H1 (cell line): ENCODE data around the gene CD81.

Source experiments
- CHD2 ChIP-seq: IDR thresholded peaks from 2 replicates; pipeline ENCODE4 v1.6.1; 2012; ENCODE audit warnings: low read length, improper control_type of control experiment
- CREB1 ChIP-seq: IDR thresholded peaks from 2 replicates; pipeline ENCODE4 v1.6.1; 2012; ENCODE audit warnings: inconsistent platforms
- EP300 ChIP-seq, 2 experiments: IDR thresholded peaks; 1 replicate in 1 of 2; 2 replicates in 1 of 2; pipeline ENCODE4 v1.6.1; 2011 to 2012; ENCODE audit warnings: low read depth in 2 of 2, low read length in 2 of 2, mild to moderate bottlenecking in 2 of 2, borderline replicate concordance in 1 of 2, inconsistent platforms in 1 of 2, moderate library complexity in 1 of 2
- MAFK ChIP-seq: IDR thresholded peaks from 2 replicates; pipeline ENCODE4 v1.6.1; 2012; ENCODE audit warnings: low read depth, mild to moderate bottlenecking, improper control_type of control experiment, low read length
- POLR2A ChIP-seq, 2 experiments: IDR thresholded peaks; 1 replicate in 1 of 2; 2 replicates in 1 of 2; pipeline ENCODE4 v1.6.1; 2011; ENCODE audit warnings: low read depth in 2 of 2, low read length in 2 of 2, mild to moderate bottlenecking in 2 of 2; ENCODE audit errors: control extremely low read depth in 1 of 2
- POU5F1 ChIP-seq: IDR thresholded peaks from 2 replicates; pipeline ENCODE4 v1.6.1; 2011; ENCODE audit warnings: low read depth, mild to moderate bottlenecking, low read length, moderate library complexity
- RAD21 ChIP-seq, 2 experiments: IDR thresholded peaks in 1 of 2; conservative IDR thresholded peaks in 1 of 2; 2 replicates each; pipeline ENCODE4 v1.6.1; 2011; ENCODE audit warnings: low read depth in 2 of 2, low read length in 2 of 2, improper control_type of control experiment in 1 of 2, inconsistent platforms in 1 of 2, mild to moderate bottlenecking in 1 of 2, moderate library complexity in 1 of 2
- SIN3A ChIP-seq, 2 experiments: IDR thresholded peaks in 1 of 2; conservative IDR thresholded peaks in 1 of 2; 2 replicates each; pipeline ENCODE4 v1.6.1; 2011 to 2012; ENCODE audit warnings: low read length in 2 of 2, improper control_type of control experiment in 1 of 2, low read depth in 1 of 2, mild to moderate bottlenecking in 1 of 2
- YY1 ChIP-seq: IDR thresholded peaks from 2 replicates; pipeline ENCODE4 v1.6.1; 2011; ENCODE audit warnings: low read depth, mild to moderate bottlenecking, low read length
- TF ChIP-seq, protein P1 (sequence below), 3 experiments: IDR thresholded peaks; 1 replicate in 2 of 3; 2 replicates in 1 of 3; pipeline versions ENCODE4 v1.5.1 to v1.6.1; 2011; ENCODE audit warnings: low read length in 3 of 3, mild to moderate bottlenecking in 3 of 3, inconsistent platforms in 2 of 3, low read depth in 1 of 3, moderate library complexity in 1 of 3; ENCODE audit not compliant: insufficient read depth in 1 of 3; ENCODE audit errors: control extremely low read depth in 1 of 3
- TF ChIP-seq, protein P2 (sequence below): IDR thresholded peaks from 2 replicates; pipeline ENCODE4 v1.6.1; 2011; ENCODE audit warnings: low read length, improper control_type of control experiment
- TF ChIP-seq, protein P3 (sequence below): IDR thresholded peaks from 2 replicates; pipeline ENCODE4 v1.6.1; 2011; ENCODE audit warnings: low read depth, mild to moderate bottlenecking, low read length; ENCODE audit not compliant: insufficient read depth

DNA sequence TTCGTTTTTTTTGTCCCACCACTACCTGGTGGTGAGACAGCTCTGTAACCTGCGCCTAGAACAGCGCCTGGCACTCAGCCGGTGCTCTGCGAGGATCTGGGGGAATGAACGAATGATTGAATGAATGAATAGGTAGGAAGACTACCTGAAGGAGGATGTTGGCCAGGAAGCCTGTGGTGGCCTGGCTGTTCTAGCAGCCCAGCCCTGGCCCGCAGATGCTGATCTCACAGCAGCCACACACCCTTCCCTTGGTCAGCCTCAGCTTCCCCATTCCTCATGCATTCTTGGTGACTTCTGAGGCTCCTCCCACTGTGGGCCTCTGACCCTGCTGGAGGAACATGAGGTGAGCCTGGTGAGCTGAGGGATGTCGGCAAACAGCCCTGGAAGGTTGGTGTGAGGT lies 63.5 kb downstream of the CD81 start:
- TF ChIP-seq, protein P1, sequence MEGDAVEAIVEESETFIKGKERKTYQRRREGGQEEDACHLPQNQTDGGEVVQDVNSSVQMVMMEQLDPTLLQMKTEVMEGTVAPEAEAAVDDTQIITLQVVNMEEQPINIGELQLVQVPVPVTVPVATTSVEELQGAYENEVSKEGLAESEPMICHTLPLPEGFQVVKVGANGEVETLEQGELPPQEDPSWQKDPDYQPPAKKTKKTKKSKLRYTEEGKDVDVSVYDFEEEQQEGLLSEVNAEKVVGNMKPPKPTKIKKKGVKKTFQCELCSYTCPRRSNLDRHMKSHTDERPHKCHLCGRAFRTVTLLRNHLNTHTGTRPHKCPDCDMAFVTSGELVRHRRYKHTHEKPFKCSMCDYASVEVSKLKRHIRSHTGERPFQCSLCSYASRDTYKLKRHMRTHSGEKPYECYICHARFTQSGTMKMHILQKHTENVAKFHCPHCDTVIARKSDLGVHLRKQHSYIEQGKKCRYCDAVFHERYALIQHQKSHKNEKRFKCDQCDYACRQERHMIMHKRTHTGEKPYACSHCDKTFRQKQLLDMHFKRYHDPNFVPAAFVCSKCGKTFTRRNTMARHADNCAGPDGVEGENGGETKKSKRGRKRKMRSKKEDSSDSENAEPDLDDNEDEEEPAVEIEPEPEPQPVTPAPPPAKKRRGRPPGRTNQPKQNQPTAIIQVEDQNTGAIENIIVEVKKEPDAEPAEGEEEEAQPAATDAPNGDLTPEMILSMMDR (IDR thresholded peaks at IDR 0.05; ENCODE audit: control extremely low read depth in 1 of 3, insufficient read depth in 1 of 3, low read depth in 1 of 3, low read length in 3 of 3), result no peak
- TF ChIP-seq SIN3A (conservative IDR thresholded peaks at IDR 0.05 in 1 of 2, IDR thresholded peaks at IDR 0.05 in 1 of 2; ENCODE audit: low read depth in 1 of 2, low read length in 2 of 2), result no peak
- TF ChIP-seq CHD2, result no peak
- TF ChIP-seq POLR2A (IDR thresholded peaks at IDR 0.05; ENCODE audit: control extremely low read depth in 1 of 2, low read depth in 2 of 2, low read length in 2 of 2), result no peak
- TF ChIP-seq EP300 (IDR thresholded peaks at IDR 0.05; ENCODE audit: borderline replicate concordance in 1 of 2, low read depth in 2 of 2, low read length in 2 of 2), result no peak
- no peak for TF ChIP-seq POU5F1
- TF ChIP-seq MAFK, result no peak
- TF ChIP-seq RAD21 (IDR thresholded peaks at IDR 0.05 in 1 of 2, conservative IDR thresholded peaks at IDR 0.05 in 1 of 2; ENCODE audit: low read depth in 2 of 2, low read length in 2 of 2), result no peak
- TF ChIP-seq, protein P2, sequence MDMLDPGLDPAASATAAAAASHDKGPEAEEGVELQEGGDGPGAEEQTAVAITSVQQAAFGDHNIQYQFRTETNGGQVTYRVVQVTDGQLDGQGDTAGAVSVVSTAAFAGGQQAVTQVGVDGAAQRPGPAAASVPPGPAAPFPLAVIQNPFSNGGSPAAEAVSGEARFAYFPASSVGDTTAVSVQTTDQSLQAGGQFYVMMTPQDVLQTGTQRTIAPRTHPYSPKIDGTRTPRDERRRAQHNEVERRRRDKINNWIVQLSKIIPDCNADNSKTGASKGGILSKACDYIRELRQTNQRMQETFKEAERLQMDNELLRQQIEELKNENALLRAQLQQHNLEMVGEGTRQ, result no peak
- no peak for TF ChIP-seq YY1
- no peak for TF ChIP-seq CREB1
- TF ChIP-seq, protein P3, sequence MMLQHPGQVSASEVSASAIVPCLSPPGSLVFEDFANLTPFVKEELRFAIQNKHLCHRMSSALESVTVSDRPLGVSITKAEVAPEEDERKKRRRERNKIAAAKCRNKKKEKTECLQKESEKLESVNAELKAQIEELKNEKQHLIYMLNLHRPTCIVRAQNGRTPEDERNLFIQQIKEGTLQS, result no peak
